ENCODE data around the gene PTPRE.

PTPRE gene

DNA sequence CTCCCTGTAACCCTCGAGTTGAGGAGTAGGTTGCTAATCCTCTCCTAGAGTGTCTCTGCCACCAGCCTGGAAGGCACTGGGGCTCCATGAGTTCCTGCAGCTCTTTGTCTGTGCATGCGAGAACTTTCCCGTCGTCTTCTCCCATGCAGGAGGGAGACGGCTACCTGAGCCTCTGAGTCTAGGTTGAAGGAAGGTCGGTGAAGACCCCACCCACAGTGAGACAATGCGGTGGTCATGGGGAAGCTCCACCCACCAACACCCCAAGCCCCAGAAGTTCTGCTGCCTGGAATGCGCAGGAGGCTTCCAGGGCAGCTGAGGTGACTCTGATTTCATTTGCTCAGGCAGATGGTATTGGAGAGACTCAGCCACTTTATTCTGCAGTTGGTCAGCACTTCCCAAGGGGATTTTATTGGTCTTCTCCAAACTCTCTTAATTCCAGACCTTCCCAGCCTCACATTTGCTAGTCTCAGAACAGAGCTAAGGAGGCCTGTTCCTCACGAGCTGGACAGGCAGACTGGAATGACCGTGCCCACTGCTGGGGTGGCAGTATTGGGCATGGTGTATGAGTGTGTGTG lies 36.5 kb downstream of the PTPRE start:
- no peak overlapping the region for H3K4me3 ChIP-seq (ENCODE audit: low read depth, low read length)
- TF ChIP-seq, protein P1, sequence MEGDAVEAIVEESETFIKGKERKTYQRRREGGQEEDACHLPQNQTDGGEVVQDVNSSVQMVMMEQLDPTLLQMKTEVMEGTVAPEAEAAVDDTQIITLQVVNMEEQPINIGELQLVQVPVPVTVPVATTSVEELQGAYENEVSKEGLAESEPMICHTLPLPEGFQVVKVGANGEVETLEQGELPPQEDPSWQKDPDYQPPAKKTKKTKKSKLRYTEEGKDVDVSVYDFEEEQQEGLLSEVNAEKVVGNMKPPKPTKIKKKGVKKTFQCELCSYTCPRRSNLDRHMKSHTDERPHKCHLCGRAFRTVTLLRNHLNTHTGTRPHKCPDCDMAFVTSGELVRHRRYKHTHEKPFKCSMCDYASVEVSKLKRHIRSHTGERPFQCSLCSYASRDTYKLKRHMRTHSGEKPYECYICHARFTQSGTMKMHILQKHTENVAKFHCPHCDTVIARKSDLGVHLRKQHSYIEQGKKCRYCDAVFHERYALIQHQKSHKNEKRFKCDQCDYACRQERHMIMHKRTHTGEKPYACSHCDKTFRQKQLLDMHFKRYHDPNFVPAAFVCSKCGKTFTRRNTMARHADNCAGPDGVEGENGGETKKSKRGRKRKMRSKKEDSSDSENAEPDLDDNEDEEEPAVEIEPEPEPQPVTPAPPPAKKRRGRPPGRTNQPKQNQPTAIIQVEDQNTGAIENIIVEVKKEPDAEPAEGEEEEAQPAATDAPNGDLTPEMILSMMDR (IDR thresholded peaks at IDR 0.05; ENCODE audit: borderline replicate concordance, insufficient read depth, low read depth, low read length), result no peak

DNA sequence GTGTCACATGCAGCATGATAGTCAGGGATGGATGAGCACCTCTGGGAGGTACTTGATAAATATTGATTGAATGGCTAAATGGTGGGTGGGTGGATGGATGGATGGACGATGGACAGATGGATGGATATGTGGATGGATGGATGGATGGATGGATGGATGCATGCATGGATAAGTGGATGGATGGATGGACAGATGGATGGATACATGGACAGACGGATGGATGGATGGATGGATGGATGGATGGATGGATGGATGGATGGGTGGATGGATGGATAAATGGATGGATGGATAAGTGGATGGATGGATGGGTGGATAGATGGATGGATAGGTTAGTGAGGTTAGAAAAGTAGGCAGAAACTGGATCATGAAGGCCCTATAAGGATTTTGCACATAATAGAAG lies 37.4 kb downstream of the PTPRE start:
- TF ChIP-seq, protein P1 (IDR thresholded peaks at IDR 0.05; ENCODE audit: borderline replicate concordance, insufficient read depth, low read depth, low read length), result no peak
- no peak overlapping the region for H3K4me3 ChIP-seq (ENCODE audit: low read depth, low read length)

DNA sequence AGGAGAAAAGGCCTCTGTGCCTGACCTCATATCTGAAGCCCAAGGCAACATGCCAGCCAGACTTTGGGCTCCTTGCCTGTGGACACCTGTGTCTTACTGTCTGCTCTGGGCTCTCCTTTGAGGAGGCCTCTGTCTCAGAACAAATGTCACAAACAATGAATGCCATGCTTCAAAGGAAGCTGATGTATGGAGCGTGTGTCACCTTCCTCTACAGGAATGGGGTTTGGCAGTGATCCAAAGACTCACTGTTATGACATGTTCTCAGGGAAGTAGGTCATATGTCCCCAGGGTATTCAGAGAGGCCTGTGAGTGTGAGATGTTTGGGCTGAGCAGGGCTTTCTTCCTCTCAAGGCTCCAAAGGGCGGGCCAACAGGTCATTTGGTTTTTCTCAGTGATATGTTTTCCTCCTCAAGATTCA lies 38.4 kb downstream of the PTPRE start:
- no peak overlapping the region for H3K4me3 ChIP-seq (ENCODE audit: low read depth, low read length)
- TF ChIP-seq, protein P1 (IDR thresholded peaks at IDR 0.05; ENCODE audit: borderline replicate concordance, insufficient read depth, low read depth, low read length), result no peak

DNA sequence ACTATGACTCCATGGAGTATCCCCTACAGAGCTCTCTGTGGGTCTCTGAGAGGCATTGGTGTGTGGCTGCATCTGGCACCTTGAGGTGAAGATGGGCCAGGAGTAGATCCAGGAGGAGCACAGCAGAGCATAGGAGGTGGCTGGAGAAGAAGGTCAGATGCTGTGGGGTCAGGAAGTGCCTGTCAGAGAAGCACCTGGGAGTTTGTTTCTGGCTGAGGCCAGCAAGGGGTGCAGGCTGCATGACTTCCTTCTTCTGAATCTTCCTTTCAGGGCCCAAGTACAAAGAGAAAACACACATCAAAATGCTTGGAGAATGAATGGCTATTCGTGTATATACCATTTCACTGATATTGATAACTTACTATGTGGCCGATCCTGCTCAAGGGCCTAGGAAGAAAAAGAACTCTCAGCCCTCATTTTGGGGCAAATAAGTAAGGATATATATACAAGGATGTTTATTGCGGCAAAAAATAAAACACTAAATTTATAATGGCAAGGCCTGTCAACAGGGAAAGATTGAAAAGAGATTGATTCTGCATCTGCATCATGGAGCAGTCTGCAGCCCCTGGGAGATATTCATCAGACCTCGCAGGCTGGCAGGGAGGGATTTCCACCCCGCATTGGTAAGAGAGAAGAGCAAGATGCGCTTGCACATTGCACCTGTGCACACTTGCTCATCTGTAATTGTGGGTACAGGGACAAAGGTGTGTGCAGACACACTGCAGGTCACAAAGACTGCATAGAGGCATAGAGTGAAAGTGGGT lies 39.2 kb downstream of the PTPRE start:
- H3K4me3 ChIP-seq (ENCODE audit: low read depth, low read length), result no peak overlapping the region

DNA sequence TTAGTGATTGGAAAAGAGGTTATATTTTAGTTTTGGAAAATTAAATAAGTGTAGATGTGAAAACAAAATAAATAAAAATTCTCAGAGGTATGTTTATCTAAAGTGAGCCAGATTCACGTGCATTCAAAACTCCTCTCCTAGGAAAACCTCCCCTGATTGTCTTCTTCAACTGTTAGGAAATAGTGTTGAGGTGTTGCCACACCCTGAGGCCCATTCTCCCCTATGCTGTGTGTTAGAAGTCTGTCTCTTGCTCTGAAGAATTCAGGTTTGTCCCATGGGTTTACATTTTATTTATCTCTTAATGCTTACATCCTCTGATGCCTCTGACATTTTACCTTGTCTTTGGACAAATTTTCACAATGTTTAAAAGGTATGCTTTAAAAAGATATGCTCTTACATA lies 40.3 kb downstream of the PTPRE start:
- TF ChIP-seq, protein P1 (IDR thresholded peaks at IDR 0.05; ENCODE audit: borderline replicate concordance, insufficient read depth, low read depth, low read length), result no peak
- H3K4me3 ChIP-seq (ENCODE audit: low read depth, low read length), result no peak overlapping the region

More for the DNA sequence above, 39.2 kb downstream of the PTPRE start:
- TF ChIP-seq, protein P1 (IDR thresholded peaks at IDR 0.05; ENCODE audit: borderline replicate concordance, insufficient read depth, low read depth, low read length), result no peak

DNA sequence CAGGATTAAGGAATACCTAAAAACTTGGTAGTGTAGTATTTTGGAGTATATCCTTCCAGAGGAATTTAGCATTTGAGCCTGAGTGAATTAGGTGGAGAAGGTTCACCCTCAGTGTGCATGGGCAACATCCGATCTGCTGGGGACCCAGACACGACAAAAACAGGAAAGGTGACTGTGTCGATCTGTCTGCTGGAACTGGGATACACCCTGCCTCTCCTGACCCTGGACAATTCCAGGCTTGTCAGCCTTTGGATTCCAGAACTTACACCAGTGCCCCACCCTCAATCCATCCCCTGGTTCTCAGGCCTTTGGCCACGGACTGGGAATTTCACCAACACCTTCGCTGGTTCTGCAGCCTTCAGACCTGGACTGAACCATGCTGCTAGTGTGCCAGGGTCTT lies 41.9 kb downstream of the PTPRE start:
- TF ChIP-seq, protein P1 (IDR thresholded peaks at IDR 0.05; ENCODE audit: borderline replicate concordance, insufficient read depth, low read depth, low read length), result no peak
- H3K4me3 ChIP-seq (ENCODE audit: low read depth, low read length), result no peak overlapping the region

DNA sequence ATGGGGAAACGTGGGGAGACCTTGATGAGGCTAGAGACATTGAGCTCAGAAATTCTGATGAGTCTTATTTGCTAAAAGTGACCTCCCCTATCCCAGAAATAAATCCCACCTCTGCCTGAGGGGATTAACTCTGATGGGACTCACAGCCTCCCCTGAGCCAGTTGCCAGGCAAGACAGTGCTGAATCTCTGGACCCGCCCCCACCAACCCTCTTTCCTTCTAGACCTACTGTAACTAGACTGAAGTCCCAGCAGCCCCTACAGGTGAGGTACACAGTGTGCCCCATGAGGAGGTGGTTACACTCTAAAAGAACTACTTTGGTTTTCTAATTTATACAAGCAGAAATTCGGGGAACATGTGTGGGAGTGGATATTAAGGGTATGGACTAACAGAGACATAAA lies 42.9 kb downstream of the PTPRE start:
- TF ChIP-seq, protein P1 (IDR thresholded peaks at IDR 0.05; ENCODE audit: borderline replicate concordance, insufficient read depth, low read depth, low read length), result no peak
- no peak overlapping the region for H3K4me3 ChIP-seq (ENCODE audit: low read depth, low read length)

Data from GM12875 (cell line).